Osteoblast (primary cell): ENCODE data around the gene VAV2. TPM values are rescaled to one million over a fixed set of nuclear protein-coding genes. Genes with fewer than 3 reads are reported as not detected.

ENCODE experiments used
- DNase-seq: peaks from one replicate; pipeline ENCODE4 v3.0.0; 2011; ENCODE audit warnings: low spot score, mixed read lengths; ENCODE audit not compliant: insufficient read length; ENCODE audit errors: missing footprints
- H2AFZ ChIP-seq: 2 replicates; pipeline ENCODE4 v1.6.0; 2011; ENCODE audit warnings: mild to moderate bottlenecking, low read length
- H3K27ac ChIP-seq: 2 replicates; pipeline ENCODE4 v1.5.1; 2011; ENCODE audit warnings: mild to moderate bottlenecking, low read depth, low read length, moderate library complexity
- H3K27me3 ChIP-seq: 2 replicates; pipeline ENCODE4 v1.6.0; 2012; ENCODE audit warnings: mild to moderate bottlenecking, control low read depth, inconsistent platforms, low read length, moderate library complexity; ENCODE audit not compliant: insufficient read depth
- H3K36me3 ChIP-seq: 2 replicates; pipeline ENCODE4 v1.5.1; 2011; ENCODE audit warnings: mild to moderate bottlenecking, low read length, control low read depth, moderate library complexity; ENCODE audit not compliant: insufficient read depth
- H3K4me1 ChIP-seq: 2 replicates; pipeline ENCODE4 v1.5.1; 2011; ENCODE audit warnings: mild to moderate bottlenecking, low read length, control low read depth, moderate library complexity; ENCODE audit not compliant: insufficient read depth
- H3K4me2 ChIP-seq: 2 replicates; pipeline ENCODE4 v1.6.0; 2011; ENCODE audit warnings: mild to moderate bottlenecking, low read length; ENCODE audit not compliant: insufficient read depth
- H3K4me3 ChIP-seq: fragments of 200-600 bp; sonication (generic); 3 replicates; pipeline ENCODE4 v1.5.1; 2012; ENCODE audit warnings: mild to moderate bottlenecking, low read length, inconsistent platforms; ENCODE audit not compliant: insufficient read depth
- H3K79me2 ChIP-seq: 2 replicates; pipeline ENCODE4 v1.6.0; 2012; ENCODE audit warnings: mild to moderate bottlenecking, low read length, control low read depth, inconsistent platforms; ENCODE audit not compliant: insufficient read depth
- H3K9me3 ChIP-seq: 2 replicates; pipeline ENCODE4 v1.5.1; 2011; ENCODE audit warnings: low read depth, low read length, control low read depth
- H4K20me1 ChIP-seq: 2 replicates; pipeline ENCODE4 v1.6.0; 2012; ENCODE audit warnings: mild to moderate bottlenecking, low read length, control low read depth; ENCODE audit not compliant: insufficient read depth
- total RNA-seq: library from RNA; depleted of rRNA; stranded (reverse); fragments of >200 nt; gene quantifications from 2 replicates; pipeline ENCODE4 v1.2.3, GENCODE V29; 2012
- TF ChIP-seq, protein P1 (sequence below): IDR thresholded peaks from 2 replicates; pipeline ENCODE4 v1.5.1; 2011; ENCODE audit warnings: mild to moderate bottlenecking, low read depth, low read length, moderate library complexity; ENCODE audit errors: extremely low read depth

VAV2 gene
- total RNA-seq, 1 donor: 8.0 TPM

DNA sequence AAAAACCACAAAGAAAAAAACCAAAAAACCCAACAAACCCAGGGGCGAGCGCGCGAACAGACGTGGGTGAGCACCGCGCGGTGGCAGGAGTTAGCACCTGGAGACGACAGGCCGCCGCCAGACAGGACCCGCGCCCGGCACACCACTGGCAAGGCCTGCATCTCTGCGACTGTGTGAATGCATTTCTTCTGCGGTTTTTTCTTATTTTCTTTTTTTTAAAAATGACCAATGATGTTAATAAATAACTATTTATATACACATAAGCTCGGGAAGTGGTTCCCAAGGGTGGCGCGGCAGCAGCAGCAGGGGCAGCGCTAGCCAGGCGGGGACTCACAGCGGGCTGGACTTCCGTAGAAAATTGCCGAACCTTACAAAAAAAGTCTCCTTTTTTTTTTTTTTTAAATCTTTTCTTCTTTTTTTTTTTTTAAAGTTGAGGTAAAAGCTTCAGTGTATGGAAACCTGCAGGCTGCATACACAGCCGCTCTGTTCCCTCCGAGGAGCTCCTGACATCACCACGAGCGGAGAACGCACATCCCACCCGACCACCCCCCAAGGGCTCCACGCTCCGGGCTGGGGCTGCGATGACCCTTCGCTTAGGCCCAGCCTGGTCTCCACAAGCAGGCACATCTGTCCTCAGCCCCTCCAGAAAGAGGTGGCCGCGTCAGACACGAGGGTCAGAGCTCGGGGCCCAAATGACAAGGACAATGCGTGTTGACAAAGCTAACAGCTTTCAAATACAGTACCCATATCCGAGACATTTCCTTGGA is 40.5 kb upstream of the VAV2 start:
- no peak overlapping the region for H3K4me2 ChIP-seq
- DNase-seq: peak; percentile 58
- no peaks in the 10 kb centered on the region for H4K20me1 ChIP-seq
- peaks cover 56% of the 10 kb centered on the region for H3K36me3 ChIP-seq
- H3K27me3 ChIP-seq: no peaks in the 10 kb centered on the region
- H2AFZ ChIP-seq: no peak overlapping the region
- H3K27ac ChIP-seq: no peak overlapping the region
- TF ChIP-seq, protein P1, sequence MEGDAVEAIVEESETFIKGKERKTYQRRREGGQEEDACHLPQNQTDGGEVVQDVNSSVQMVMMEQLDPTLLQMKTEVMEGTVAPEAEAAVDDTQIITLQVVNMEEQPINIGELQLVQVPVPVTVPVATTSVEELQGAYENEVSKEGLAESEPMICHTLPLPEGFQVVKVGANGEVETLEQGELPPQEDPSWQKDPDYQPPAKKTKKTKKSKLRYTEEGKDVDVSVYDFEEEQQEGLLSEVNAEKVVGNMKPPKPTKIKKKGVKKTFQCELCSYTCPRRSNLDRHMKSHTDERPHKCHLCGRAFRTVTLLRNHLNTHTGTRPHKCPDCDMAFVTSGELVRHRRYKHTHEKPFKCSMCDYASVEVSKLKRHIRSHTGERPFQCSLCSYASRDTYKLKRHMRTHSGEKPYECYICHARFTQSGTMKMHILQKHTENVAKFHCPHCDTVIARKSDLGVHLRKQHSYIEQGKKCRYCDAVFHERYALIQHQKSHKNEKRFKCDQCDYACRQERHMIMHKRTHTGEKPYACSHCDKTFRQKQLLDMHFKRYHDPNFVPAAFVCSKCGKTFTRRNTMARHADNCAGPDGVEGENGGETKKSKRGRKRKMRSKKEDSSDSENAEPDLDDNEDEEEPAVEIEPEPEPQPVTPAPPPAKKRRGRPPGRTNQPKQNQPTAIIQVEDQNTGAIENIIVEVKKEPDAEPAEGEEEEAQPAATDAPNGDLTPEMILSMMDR: no peak
- no peaks in the 10 kb centered on the region for H3K9me3 ChIP-seq
- H3K4me1 ChIP-seq: no peaks in the 10 kb centered on the region
- H3K4me3 ChIP-seq: no peak overlapping the region
- no peaks in the 10 kb centered on the region for H3K79me2 ChIP-seq

DNA sequence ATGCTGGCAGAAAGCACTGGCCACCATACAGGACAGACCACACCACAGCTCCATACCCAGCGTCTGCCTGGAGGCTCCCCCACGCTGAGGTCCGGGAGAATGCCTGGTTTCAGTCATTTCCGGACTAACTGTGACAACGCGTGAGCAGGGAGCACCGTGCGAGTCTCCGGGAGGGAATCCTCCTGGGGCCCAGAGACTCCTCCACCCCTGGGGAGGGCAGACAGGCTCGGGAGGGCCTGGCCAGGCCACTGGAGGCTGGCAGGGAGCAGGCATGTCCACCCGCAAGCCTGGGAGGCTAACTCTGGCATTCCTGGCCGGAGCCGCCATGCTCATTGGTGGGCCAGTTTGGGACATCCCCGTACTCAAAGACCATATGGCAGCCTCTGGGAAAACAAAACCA is 39.7 kb upstream of the VAV2 start:
- Histone ChIP-seq H3K4me1 (no peaks in the 10 kb centered on the region), H2AFZ (no peak overlapping the region), H3K27me3 (no peaks in the 10 kb centered on the region), H3K9me3 (no peaks in the 10 kb centered on the region), H3K4me3 (no peak overlapping the region), H3K27ac (no peak overlapping the region), H3K36me3 (peaks cover 56% of the 10 kb centered on the region), H3K79me2 (no peaks in the 10 kb centered on the region), H4K20me1 (no peaks in the 10 kb centered on the region), H3K4me2 (no peak overlapping the region)
- TF ChIP-seq, protein P1: no peak
- DNase-seq: peak; percentile 25

DNA sequence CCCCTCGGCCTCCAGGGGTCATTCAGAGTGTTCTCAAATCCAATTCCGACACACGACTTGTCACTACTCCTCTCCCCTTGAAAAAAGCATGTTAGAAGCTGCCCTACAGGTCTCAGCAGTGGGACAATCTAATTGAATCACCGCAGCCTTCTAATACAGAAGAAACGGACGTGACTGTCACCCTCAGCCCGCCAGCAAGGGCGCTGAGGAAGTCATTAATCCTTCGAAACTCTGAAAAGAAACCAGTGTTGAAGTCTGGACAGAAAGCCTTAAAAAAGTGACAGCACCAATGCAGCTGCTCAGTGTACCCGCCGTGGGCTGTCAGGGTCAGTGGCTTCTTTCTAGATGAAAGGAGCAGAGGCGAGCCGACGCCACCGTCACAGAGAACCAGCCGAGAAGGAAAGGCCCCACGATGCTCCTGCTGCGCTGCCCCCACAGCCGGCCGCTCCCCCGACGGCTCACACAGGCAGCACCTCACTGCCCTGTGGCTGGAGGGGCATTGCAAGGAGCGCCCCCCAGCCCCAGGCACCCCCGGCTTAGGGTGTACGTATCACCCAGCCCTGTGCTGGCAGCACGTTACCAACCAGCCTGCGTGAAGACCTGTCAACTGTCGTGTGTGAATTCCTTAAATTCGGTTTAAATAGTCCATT is 38.8 kb upstream of the VAV2 start:
- Histone ChIP-seq H2AFZ (no peak overlapping the region), H3K79me2 (peaks cover 3% of the 10 kb centered on the region), H3K4me1 (peaks cover 6% of the 10 kb centered on the region), H3K4me2 (no peak overlapping the region), H3K36me3 (peaks cover 56% of the 10 kb centered on the region), H3K4me3 (no peak overlapping the region), H3K27me3 (no peaks in the 10 kb centered on the region), H3K9me3 (no peaks in the 10 kb centered on the region), H3K27ac (no peak overlapping the region), H4K20me1 (peaks cover 3% of the 10 kb centered on the region)
- DNase-seq: peak; percentile 35
- TF ChIP-seq, protein P1: no peak
